PC-9 (cell line): ENCODE data around the gene C17orf113.

ENCODE experiments used
- CTCF ChIP-seq: fragments of 200-600 bp; sonication (generic); conservative IDR thresholded peaks from 2 replicates; pipeline ENCODE4 v1.6.1; 2017; ENCODE audit warnings: mixed run types, antibody characterized with exemption, mild to moderate bottlenecking, moderate library complexity
- EZH2 ChIP-seq: fragments of 200-600 bp; sonication (generic); IDR thresholded peaks from 2 replicates; pipeline ENCODE4 v1.8.0; 2017; ENCODE audit warnings: antibody characterized with exemption, low read depth

GRCh38 chr17:42052346-42052877, 2.0 kb upstream of the C17orf113 start:
- TF ChIP-seq CTCF (no peak), EZH2 (no peak)
